ENCODE results near the gene NID1.
A peak's percentile ranks its signal among the peaks of the same experiment; 100 is the strongest.

Gene NID1

GRCh38 chr1:236065509-236066005 is 667 bp upstream of the NID1 start:
- no peak overlapping the region; the same call in 1 of the 2 replicates for H3K27ac ChIP-seq (replicated peaks)
- DNase-seq (ENCODE audit: low read depth in 1 of 2, low spot score in 1 of 2), result no peak

DNA sequence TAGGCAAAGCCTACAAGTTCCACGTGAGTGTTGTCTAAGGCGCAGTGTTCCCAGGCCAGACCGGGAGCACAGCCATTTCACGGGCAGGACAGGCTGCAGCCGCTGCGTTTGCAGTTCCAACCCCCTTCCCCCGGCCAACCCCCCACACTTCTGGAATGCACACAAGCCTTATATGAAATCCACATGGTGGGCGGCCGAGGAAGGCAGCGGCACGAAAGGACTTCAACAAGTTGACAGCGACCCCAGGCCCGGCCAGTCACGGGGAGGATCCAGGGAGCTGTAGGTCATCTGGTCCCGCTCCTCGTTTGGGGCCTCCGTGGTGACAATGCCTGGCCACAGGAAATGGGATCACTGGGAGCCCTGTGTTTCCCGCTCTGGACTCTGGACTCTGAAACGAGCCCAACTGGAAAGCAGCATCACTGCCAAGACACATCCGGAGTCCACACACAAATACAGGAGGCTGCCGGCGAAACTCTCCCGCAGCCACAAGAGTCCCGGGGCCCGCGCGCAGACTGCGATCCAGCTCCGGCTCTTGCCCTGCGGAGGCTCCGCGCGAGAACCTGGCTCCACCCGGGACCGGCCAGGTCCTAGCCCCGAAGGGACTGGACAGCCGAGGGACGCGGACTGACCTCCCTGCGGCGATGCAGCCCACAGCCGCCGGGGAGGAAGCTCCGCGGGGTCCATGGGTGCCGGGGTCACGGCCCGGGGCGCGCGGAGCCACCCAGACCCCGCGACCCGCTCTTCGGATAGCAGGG is 794 bp downstream of the NID1 start:
- peak overlapping the region; percentile 36 for H3K4me3 ChIP-seq (replicated peaks; ENCODE audit: insufficient read depth, low read length)
- H3K27ac ChIP-seq (replicated peaks), result no peak overlapping the region
- peaks cover 6% of the 10 kb centered on the region for H3K27me3 ChIP-seq (ENCODE audit: insufficient read depth, poor library complexity, severe bottlenecking)

More at GRCh38 chr1:236065509-236066005, 667 bp upstream of the NID1 start:
- H3K27me3 ChIP-seq (ENCODE audit: insufficient read depth, poor library complexity, severe bottlenecking), result peaks cover 6% of the 10 kb centered on the region
- no peak overlapping the region for H3K4me3 ChIP-seq (replicated peaks; ENCODE audit: insufficient read depth, low read length)
- no peak for TF ChIP-seq POLR2AphosphoS5 (IDR thresholded peaks at IDR 0.05; ENCODE audit: low read depth)
- no peak for TF ChIP-seq SPI1 (IDR thresholded peaks at IDR 0.05; ENCODE audit: borderline replicate concordance, low read depth)

DNA sequence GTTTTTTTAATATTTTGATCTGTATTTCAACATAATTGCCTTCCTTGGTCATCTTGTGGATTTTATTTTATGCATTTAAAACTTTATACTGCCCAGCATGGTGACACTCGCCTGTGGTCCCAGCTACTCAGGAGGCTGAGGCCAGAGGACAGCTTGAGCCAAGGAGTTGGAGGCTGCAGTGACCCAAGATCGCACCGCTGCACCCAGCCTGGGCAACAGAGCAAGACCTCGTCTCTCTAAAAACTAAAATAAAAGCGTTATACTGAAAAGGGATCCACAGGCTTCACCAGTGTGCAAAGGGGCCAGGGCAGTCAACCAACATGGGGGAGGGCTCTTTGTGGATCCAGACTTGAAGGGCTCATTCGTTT is 1.4 kb downstream of the NID1 start:
- peaks cover 6% of the 10 kb centered on the region for H3K27me3 ChIP-seq (ENCODE audit: insufficient read depth, poor library complexity, severe bottlenecking)
- DNase-seq (ENCODE audit: low read depth in 1 of 2, low spot score in 1 of 2), result no peak
- TF ChIP-seq REST (IDR thresholded peaks at IDR 0.05; ENCODE audit: insufficient replicate concordance, low read depth) (no peak), SPI1 (IDR thresholded peaks at IDR 0.05; ENCODE audit: borderline replicate concordance, low read depth) (no peak), POLR2AphosphoS5 (IDR thresholded peaks at IDR 0.05; ENCODE audit: low read depth) (no peak), GABPA (IDR thresholded peaks at IDR 0.05; ENCODE audit: low read depth) (no peak)
- TF ChIP-seq, protein P1, sequence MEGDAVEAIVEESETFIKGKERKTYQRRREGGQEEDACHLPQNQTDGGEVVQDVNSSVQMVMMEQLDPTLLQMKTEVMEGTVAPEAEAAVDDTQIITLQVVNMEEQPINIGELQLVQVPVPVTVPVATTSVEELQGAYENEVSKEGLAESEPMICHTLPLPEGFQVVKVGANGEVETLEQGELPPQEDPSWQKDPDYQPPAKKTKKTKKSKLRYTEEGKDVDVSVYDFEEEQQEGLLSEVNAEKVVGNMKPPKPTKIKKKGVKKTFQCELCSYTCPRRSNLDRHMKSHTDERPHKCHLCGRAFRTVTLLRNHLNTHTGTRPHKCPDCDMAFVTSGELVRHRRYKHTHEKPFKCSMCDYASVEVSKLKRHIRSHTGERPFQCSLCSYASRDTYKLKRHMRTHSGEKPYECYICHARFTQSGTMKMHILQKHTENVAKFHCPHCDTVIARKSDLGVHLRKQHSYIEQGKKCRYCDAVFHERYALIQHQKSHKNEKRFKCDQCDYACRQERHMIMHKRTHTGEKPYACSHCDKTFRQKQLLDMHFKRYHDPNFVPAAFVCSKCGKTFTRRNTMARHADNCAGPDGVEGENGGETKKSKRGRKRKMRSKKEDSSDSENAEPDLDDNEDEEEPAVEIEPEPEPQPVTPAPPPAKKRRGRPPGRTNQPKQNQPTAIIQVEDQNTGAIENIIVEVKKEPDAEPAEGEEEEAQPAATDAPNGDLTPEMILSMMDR (IDR thresholded peaks at IDR 0.05; ENCODE audit: insufficient read depth, low read length), result no peak
- H3K27ac ChIP-seq (replicated peaks), result no peak overlapping the region
- H3K4me3 ChIP-seq (replicated peaks; ENCODE audit: insufficient read depth, low read length), result no peak overlapping the region

More for the DNA sequence above, 794 bp downstream of the NID1 start:
- no peak for DNase-seq (ENCODE audit: low read depth in 1 of 2, low spot score in 1 of 2)
- TF ChIP-seq REST (IDR thresholded peaks at IDR 0.05; ENCODE audit: insufficient replicate concordance, low read depth) (no peak), GABPA (IDR thresholded peaks at IDR 0.05; ENCODE audit: low read depth) (no peak), SPI1 (IDR thresholded peaks at IDR 0.05; ENCODE audit: borderline replicate concordance, low read depth) (no peak)

DNA sequence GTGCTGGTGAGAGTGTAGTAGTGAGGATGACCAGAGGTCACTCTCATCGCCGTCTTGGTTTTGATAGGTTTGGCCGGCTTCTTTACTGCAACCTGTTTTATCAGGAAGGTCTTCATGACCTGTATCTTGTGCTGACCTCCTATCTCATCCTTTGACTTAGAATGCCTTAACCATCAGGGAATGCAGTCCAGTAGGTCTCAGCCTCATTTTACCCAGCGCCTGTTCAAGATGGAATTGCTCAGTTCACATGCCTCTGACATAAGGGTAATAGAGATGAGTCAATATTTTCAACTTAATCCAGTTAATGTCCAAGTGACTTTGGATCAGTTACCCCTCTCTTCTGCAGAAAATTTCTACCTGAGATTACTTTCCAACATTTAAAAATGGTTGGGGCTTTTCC is 4.6 kb downstream of the NID1 start:
- no peak for DNase-seq (ENCODE audit: low read depth in 1 of 2, low spot score in 1 of 2)
- no peak overlapping the region for H3K4me3 ChIP-seq (replicated peaks; ENCODE audit: insufficient read depth, low read length)
- no peak overlapping the region for H3K27ac ChIP-seq (replicated peaks)
- TF ChIP-seq, protein P1 (IDR thresholded peaks at IDR 0.05; ENCODE audit: insufficient read depth, low read length), result no peak
- no peak for TF ChIP-seq REST (IDR thresholded peaks at IDR 0.05; ENCODE audit: insufficient replicate concordance, low read depth)
- peaks cover 6% of the 10 kb centered on the region for H3K27me3 ChIP-seq (ENCODE audit: insufficient read depth, poor library complexity, severe bottlenecking)

Measured in HL-60 (cell line).